ENCODE measurements around the gene MAPK7.

Gene MAPK7

GRCh38 chr17:19418251-19418992 is 40.1 kb downstream of the MAPK7 start:
- Histone ChIP-seq H3K27me3 (ENCODE audit: control insufficient read depth in 1 of 2, insufficient read depth in 2 of 2, low read length in 2 of 2) (no peaks in the 10 kb centered on the region), H3K36me3 (ENCODE audit: insufficient read depth, low read length) (no peaks in the 10 kb centered on the region), H3K4me1 (ENCODE audit: insufficient read depth, low read length) (no peaks in the 10 kb centered on the region), H3K9me3 (ENCODE audit: low read length) (no peaks in the 10 kb centered on the region), H3K4me3 (ENCODE audit: low read depth in 1 of 2, low read length in 2 of 2) (no peak overlapping the region), H3K27ac (ENCODE audit: low read depth, low read length) (no peak overlapping the region), H3K9ac (ENCODE audit: low read length) (no peak overlapping the region)

GRCh38 chr17:19421219-19421618 is 42.9 kb downstream of the MAPK7 start:
- H3K36me3 ChIP-seq (ENCODE audit: insufficient read depth, low read length) = no peaks in the 10 kb centered on the region
- no peaks in the 10 kb centered on the region for H3K9me3 ChIP-seq (ENCODE audit: low read length)
- H3K4me1 ChIP-seq (ENCODE audit: insufficient read depth, low read length) = peaks cover 17% of the 10 kb centered on the region

GRCh38 chr17:19421926-19422325 is 43.6 kb downstream of the MAPK7 start:
- peaks cover 22% of the 10 kb centered on the region for H3K4me1 ChIP-seq (ENCODE audit: insufficient read depth, low read length)
- no peak overlapping the region for H3K4me3 ChIP-seq (ENCODE audit: low read depth in 1 of 2, low read length in 2 of 2)
- no peaks in the 10 kb centered on the region for H3K9me3 ChIP-seq (ENCODE audit: low read length)
- H3K36me3 ChIP-seq (ENCODE audit: insufficient read depth, low read length) = no peaks in the 10 kb centered on the region
- H3K27me3 ChIP-seq (ENCODE audit: control insufficient read depth in 1 of 2, insufficient read depth in 2 of 2, low read length in 2 of 2) = no peaks in the 10 kb centered on the region
- H3K27ac ChIP-seq (ENCODE audit: low read depth, low read length) = no peak overlapping the region
- no peak overlapping the region for H3K9ac ChIP-seq (ENCODE audit: low read length)

More at GRCh38 chr17:19421219-19421618, 42.9 kb downstream of the MAPK7 start:
- Histone ChIP-seq H3K27ac (ENCODE audit: low read depth, low read length) (no peak overlapping the region), H3K9ac (ENCODE audit: low read length) (no peak overlapping the region), H3K27me3 (ENCODE audit: control insufficient read depth in 1 of 2, insufficient read depth in 2 of 2, low read length in 2 of 2) (no peaks in the 10 kb centered on the region), H3K4me3 (ENCODE audit: low read depth in 1 of 2, low read length in 2 of 2) (no peak overlapping the region)

- H3K27ac ChIP-seq (ENCODE audit: low read depth, low read length) = no peak overlapping the region
Measured at GRCh38 chr17:19424934-19425868, 46.9 kb downstream of the MAPK7 start.

GRCh38 chr17:19426631-19427030 is 48.3 kb downstream of the MAPK7 start:
- H3K27ac ChIP-seq (ENCODE audit: low read depth, low read length) = no peak overlapping the region
- H3K9me3 ChIP-seq (ENCODE audit: low read length) = no peaks in the 10 kb centered on the region
- H3K4me3 ChIP-seq (ENCODE audit: low read depth in 1 of 2, low read length in 2 of 2) = no peak overlapping the region
- H3K27me3 ChIP-seq (ENCODE audit: control insufficient read depth in 1 of 2, insufficient read depth in 2 of 2, low read length in 2 of 2) = no peaks in the 10 kb centered on the region
- no peaks in the 10 kb centered on the region for H3K36me3 ChIP-seq (ENCODE audit: insufficient read depth, low read length)
- H3K9ac ChIP-seq (ENCODE audit: low read length) = no peak overlapping the region
- peaks cover 22% of the 10 kb centered on the region for H3K4me1 ChIP-seq (ENCODE audit: insufficient read depth, low read length)

More at GRCh38 chr17:19424934-19425868, 46.9 kb downstream of the MAPK7 start:
- H3K9me3 ChIP-seq (ENCODE audit: low read length) = no peaks in the 10 kb centered on the region
- H3K4me1 ChIP-seq (ENCODE audit: insufficient read depth, low read length) = peaks cover 22% of the 10 kb centered on the region
- no peak overlapping the region for H3K9ac ChIP-seq (ENCODE audit: low read length)
- H3K27me3 ChIP-seq (ENCODE audit: control insufficient read depth in 1 of 2, insufficient read depth in 2 of 2, low read length in 2 of 2) = no peaks in the 10 kb centered on the region
- no peaks in the 10 kb centered on the region for H3K36me3 ChIP-seq (ENCODE audit: insufficient read depth, low read length)
- no peak overlapping the region for H3K4me3 ChIP-seq (ENCODE audit: low read depth in 1 of 2, low read length in 2 of 2)

GRCh38 chr17:19431691-19432090 is 53.4 kb downstream of the MAPK7 start:
- H3K27ac ChIP-seq (ENCODE audit: low read depth, low read length) = no peak overlapping the region
- no peak overlapping the region for H3K9ac ChIP-seq (ENCODE audit: low read length)
- H3K9me3 ChIP-seq (ENCODE audit: low read length) = no peaks in the 10 kb centered on the region
- H3K36me3 ChIP-seq (ENCODE audit: insufficient read depth, low read length) = no peaks in the 10 kb centered on the region
- peaks cover under 1% of the 10 kb centered on the region for H3K4me1 ChIP-seq (ENCODE audit: insufficient read depth, low read length)
- no peak overlapping the region for H3K4me3 ChIP-seq (ENCODE audit: low read depth in 1 of 2, low read length in 2 of 2)
- H3K27me3 ChIP-seq (ENCODE audit: control insufficient read depth in 1 of 2, insufficient read depth in 2 of 2, low read length in 2 of 2) = no peaks in the 10 kb centered on the region

Data from muscle layer of colon (tissue), 2 donors.